HepG2 (cell line): ENCODE results near the gene SAP25. TPM values are rescaled to one million over a fixed set of nuclear protein-coding genes. Genes with fewer than 3 reads are reported as not detected.
A peak's percentile ranks its signal among the peaks of the same experiment; 100 is the strongest.

Experiments
- ATAC-seq: fragments of 200-7000 bp; cut with Tn5 transposase; 3 replicates; pipeline ENCODE4 v1.9.1; 2020; ENCODE audit warnings: mild to moderate bottlenecking, moderate library complexity
- BruUV-seq: library from RNA; stranded (reverse); fragments of 400-500 nt; replicated peaks from 2 replicates; lab custom pipeline; 2021; lab: Mats Ljungman, UMichigan
- CTCF ChIA-PET: fragments of 300-600 bp; formaldehyde crosslinking; extraction: SDS; loops from one replicate; lab custom pipeline; 2021; ENCODE audit warnings: low total read pairs, inconsistent platforms, low intra/inter-chr PET ratio; lab: Yijun Ruan, JAX
- POLR2A ChIA-PET: fragments of 350-600 bp; sonication (Branson Sonifier 250); formaldehyde crosslinking; loops from one replicate; lab custom pipeline; 2020; ENCODE audit warnings: antibody characterized with exemption, inconsistent platforms; lab: Yijun Ruan, JAX
- DNase-seq: peaks from one replicate; pipeline ENCODE4 v3.0.0-alpha.2; 2015; ENCODE audit warnings: low spot score
- FAIRE-seq: peaks from 3 replicates; lab custom pipeline; 2011; peaks lifted over from hg19 to GRCh38; lab: Jason Lieb, UNC
- H2AFZ ChIP-seq: one replicate; pipeline ENCODE4 v1.6.1; 2011; ENCODE audit warnings: low read length, inconsistent platforms
- H3K27ac ChIP-seq: fragments of 300-600 bp; 3 replicates; pipeline ENCODE4 v1.8.0; 2011; ENCODE audit warnings: mixed run types, mild to moderate bottlenecking, mixed read lengths, low read length, inconsistent platforms; ENCODE audit not compliant: insufficient read depth; ENCODE audit errors: extremely low read length
- H3K27me3 ChIP-seq, 2 experiments: fragments of 200-600 bp in 1 of 2; 2 replicates in 1 of 2; 3 replicates in 1 of 2; pipeline versions ENCODE4 v1.6.0 to v1.8.0; 2011; ENCODE audit warnings: low read length in 2 of 2, mild to moderate bottlenecking in 2 of 2, moderate library complexity in 2 of 2, inconsistent platforms in 1 of 2; ENCODE audit not compliant: insufficient read depth in 2 of 2, control insufficient read depth in 1 of 2
- H3K36me3 ChIP-seq, 2 experiments: fragments of 200-600 bp in 1 of 2; replicated peaks in 1 of 2; 2 replicates in 1 of 2; 3 replicates in 1 of 2; pipeline versions ENCODE4 v1.5.1 to v1.8.0; 2011; ENCODE audit warnings: low read length in 2 of 2, inconsistent platforms in 1 of 2; ENCODE audit not compliant: insufficient read depth in 2 of 2, control insufficient read depth in 1 of 2
- H3K4me1 ChIP-seq: 2 replicates; pipeline ENCODE4 v1.5.1; 2012; ENCODE audit warnings: low read length, inconsistent platforms; ENCODE audit not compliant: insufficient read depth
- H3K4me2 ChIP-seq: 2 replicates; pipeline ENCODE4 v1.6.0; 2011; ENCODE audit warnings: low read depth, low read length, inconsistent platforms
- H3K4me3 ChIP-seq, 3 experiments: fragments of 200-600 bp in 1 of 3; sonication (generic), shearing (Covaris generic) in 1 of 3; replicated peaks in 1 of 3; 2 replicates each; pipeline ENCODE4 v1.5.1; 2011 to 2016; ENCODE audit warnings: low read length in 3 of 3, inconsistent platforms in 2 of 3, low read depth in 2 of 3, mild to moderate bottlenecking in 2 of 3, control low read depth in 1 of 3, mixed read lengths in 1 of 3; ENCODE audit not compliant: insufficient read depth in 1 of 3
- H3K79me2 ChIP-seq: one replicate; pipeline ENCODE4 v1.6.1; 2011; ENCODE audit warnings: low read length, inconsistent platforms; ENCODE audit not compliant: insufficient read depth
- H3K9ac ChIP-seq: 2 replicates; pipeline ENCODE4 v1.6.0; 2011; ENCODE audit warnings: mild to moderate bottlenecking, low read depth, low read length, inconsistent platforms; ENCODE audit not compliant: insufficient read depth
- H3K9me3 ChIP-seq: 2 replicates; pipeline ENCODE4 v1.5.1; 2012; ENCODE audit warnings: mild to moderate bottlenecking, low read length
- H4K20me1 ChIP-seq: 2 replicates; pipeline ENCODE4 v1.6.0; 2011; ENCODE audit warnings: inconsistent platforms, mild to moderate bottlenecking, low read length, moderate library complexity; ENCODE audit not compliant: insufficient read depth
- ARHGAP35 ChIP-seq: sonication (generic); formaldehyde crosslinking; IDR thresholded peaks from 2 replicates; pipeline ENCODE4 v1.9.0; 2022; ENCODE audit warnings: mild to moderate bottlenecking, inconsistent platforms, moderate library complexity, missing genetic modification reagents, borderline replicate concordance
- CEBPB ChIP-seq: IDR thresholded peaks from 2 replicates; pipeline ENCODE4 v1.6.1; 2011; ENCODE audit warnings: low read depth, low read length, improper control_type of control experiment, borderline replicate concordance
- HNF4A ChIP-seq: sonication (generic); formaldehyde crosslinking; IDR thresholded peaks from 2 replicates; pipeline ENCODE4 v1.4.0; 2020; ENCODE audit warnings: missing genetic modification reagents
- KLF11 ChIP-seq: IDR thresholded peaks from 2 replicates; pipeline ENCODE4 v1.6.1; 2016; ENCODE audit warnings: missing compliant biosample characterization
- PRMT3 ChIP-seq: sonication (generic); formaldehyde crosslinking; IDR thresholded peaks from 2 replicates; pipeline ENCODE4 v1.8.1; 2022; ENCODE audit warnings: low read depth, mild to moderate bottlenecking, moderate library complexity, missing genetic modification reagents, borderline replicate concordance
- SRF ChIP-seq: IDR thresholded peaks from 2 replicates; pipeline ENCODE4 v1.6.1; 2011; ENCODE audit warnings: mild to moderate bottlenecking, low read depth, low read length, moderate library complexity
- ZBTB21 ChIP-seq: sonication (generic); formaldehyde crosslinking; IDR thresholded peaks from 2 replicates; pipeline ENCODE4 v1.4.0; 2020; ENCODE audit warnings: missing genetic modification reagents
- ZNF12 ChIP-seq: sonication (generic); formaldehyde crosslinking; IDR thresholded peaks from 2 replicates; pipeline ENCODE4 v1.5.0; 2020; ENCODE audit warnings: missing genetic modification reagents
- ZNF24 ChIP-seq: fragments of 450-650 bp; IDR thresholded peaks from 2 replicates; pipeline ENCODE4 v1.6.1; 2017; ENCODE audit warnings: antibody characterized with exemption, mild to moderate bottlenecking
- ZNF337 ChIP-seq: sonication (generic); formaldehyde crosslinking; IDR thresholded peaks from 2 replicates; pipeline ENCODE4 v1.5.1; 2020; ENCODE audit warnings: missing genetic modification reagents, low read depth, mild to moderate bottlenecking, borderline replicate concordance
- WGBS: methylation state at CpG from one replicate; pipeline ENCODE4 v1.1.6; 2017; ENCODE audit warnings: low lambda C conversion rate; 5-methylcytosine and 5-hydroxymethylcytosine counted together
- in situ Hi-C: cut with HindIII; loops from 2 replicates; pipeline ENCODE4 v1.10.0; 2017; ENCODE audit warnings: low pct_unique_long_range_greater_than_20kb; ENCODE audit not compliant: extremely low pct_ligation_motif_present
- intact Hi-C: fragments of 100-400 bp; cut with micrococcal nuclease; formaldehyde crosslinking; loops from one replicate; pipeline ENCODE4 v1.10.0; 2022; ENCODE audit not compliant: unreplicated experiment
- polyA plus RNA-seq, 8 experiments: library from polyadenylated mRNA; depleted of rRNA in 3 of 8; stranded (reverse) in 7 of 8; unstranded in 1 of 8; fragments of >200 nt; fragmentation: Illumina TruSeq in 4 of 8; extraction: Trizol in 4 of 8; gene quantifications; 2 replicates each; pipeline versions ENCODE4 v1.2.1 to v1.2.3, GENCODE V29; 2011 to 2016; ENCODE audit warnings: low read depth in 4 of 8, missing spikeins in 1 of 8, mixed read lengths in 1 of 8; ENCODE audit not compliant: insufficient read depth in 1 of 8
- total RNA-seq, 5 experiments: library from RNA; depleted of rRNA; stranded (reverse); fragments of >200 nt; fragmentation: Illumina TruSeq; extraction: Trizol; gene quantifications; 2 replicates each; pipeline ENCODE4 v1.2.3, GENCODE V29; 2016; ENCODE audit warnings: low read depth in 1 of 5

SAP25 gene
- total and polyA plus RNA-seq, 2 of the 13 experiments (the other 11 are each of a cell fraction or from before 2014, with no cell fraction given), result 0.15 to 0.20 TPM

DNA sequence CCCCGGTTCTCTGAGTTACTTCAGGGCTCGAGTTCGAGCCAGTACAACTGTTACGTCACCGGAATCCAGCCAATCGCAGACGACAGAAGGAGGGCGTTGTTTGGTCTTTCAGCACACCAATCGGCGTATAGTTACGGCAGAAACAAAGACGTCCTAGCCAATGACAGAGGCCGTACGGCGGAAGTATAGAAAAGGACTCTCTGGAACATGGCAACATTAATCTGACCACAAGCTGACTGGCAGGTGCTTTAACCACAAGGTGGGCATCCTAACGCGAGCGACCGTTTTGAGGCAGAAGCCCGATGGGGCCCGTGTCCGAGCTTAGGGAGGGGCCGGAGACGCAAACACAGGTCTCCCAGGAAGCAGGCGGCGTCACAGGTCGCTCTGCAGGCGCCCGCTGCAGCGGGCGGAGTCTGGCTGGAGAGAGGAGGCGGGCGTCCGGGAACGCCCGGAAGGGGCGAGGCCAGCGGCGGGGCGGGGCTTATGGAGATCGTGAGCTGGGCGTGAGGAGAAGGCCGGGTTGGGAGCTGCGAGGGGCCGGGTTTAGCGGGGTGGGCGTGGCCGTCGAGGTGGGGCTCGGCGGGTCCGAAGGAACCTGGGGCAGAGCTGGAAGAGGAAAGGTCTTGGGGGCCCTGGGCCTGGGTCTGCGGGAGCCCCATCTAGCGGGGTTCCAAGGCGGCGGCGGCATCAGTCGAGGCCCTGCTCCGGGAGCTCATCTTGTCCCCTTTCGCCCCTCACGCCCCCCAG is 38.5 kb upstream of the SAP25 start, which contains the start of gene MOSPD3 (continued):
- peak; percentile 54; the same call in 1 of the 2 replicates for TF ChIP-seq ZBTB21
- TF ChIP-seq ZNF12, result no peak
- peak; percentile 60; the same call in 1 of the 2 replicates for TF ChIP-seq SRF
- TF ChIP-seq KLF11, result peak; percentile 17; the same call in 1 of the 2 replicates
- TF ChIP-seq PRMT3 (CRISPR knock-in tag), result no peak
- peak; percentile 88 for TF ChIP-seq CEBPB
- TF ChIP-seq, all 625 proteins: peak for 96

GRCh38 chr7:100609958-100610357 is 36.3 kb upstream of the SAP25 start:
- 84% methylated on average over 5 of the region's 5 CpGs for WGBS
- peak; percentile 85 for TF ChIP-seq ZNF24
- TF ChIP-seq ARHGAP35 (CRISPR knock-in tag), result no peak
- 0 out of 2 replicates have a peak, but pooled peaks have one; percentile 8 for TF ChIP-seq HNF4A (CRISPR knock-in tag)
- 0 out of 2 replicates have a peak, but pooled peaks have one; percentile 1 for TF ChIP-seq ZNF337 (CRISPR knock-in tag)
- Histone ChIP-seq H3K9ac (no peak overlapping the region), H3K27me3 (no peaks in the 10 kb centered on the region), H3K27ac (peak overlapping the region; percentile 47), H3K4me2 (0 out of 2 replicates have a peak overlapping the region, but pooled peaks have one; percentile 62), H3K79me2 (no peaks in the 10 kb centered on the region), H3K36me3 (no peaks in the 10 kb centered on the region), H2AFZ (no peak overlapping the region), H3K4me3 (no peak overlapping the region), H3K9me3 (no peaks in the 10 kb centered on the region), H4K20me1 (no peaks in the 10 kb centered on the region), H3K4me1 (peaks cover 29% of the 10 kb centered on the region)
- FAIRE-seq (no peak), DNase-seq (no peak), ATAC-seq (no peak)
- POLR2A ChIA-PET, result interaction anchor here (1.2 to 3.5 kb wide), 4 partner anchors 24 to 181 kb away, joined by 3 to 61 read pairs (median 4); partner anchors contain the start of genes FBXO24, LRCH4, POP7 and ZCWPW1
- intact Hi-C loops, result loop anchor here (5.0 kb wide), 1 partner anchor 82 kb away; the partner anchor contains the start of gene GIGYF1
- in situ Hi-C loops, result loop anchor here (5.0 kb wide), 1 partner anchor 82 kb away; the partner anchor contains the start of gene GIGYF1
- CTCF ChIA-PET, result no interaction called here
- no TSS peak for BruUV-seq
